ENCODE data around the gene PELI3.
"Not testable (repeated sequence)": the region's sequence is repeated elsewhere in the genome, so short reads cannot be mapped to it uniquely, and the experiment has no call there.

Gene PELI3

GRCh38 chr11:66447012-66447411 is 19.7 kb upstream of the PELI3 start:
- DNase-seq (ENCODE audit: low read depth, low spot score) = no peak

- no peak for DNase-seq (ENCODE audit: low read depth, low spot score)
These were observed 18.2 kb upstream of the PELI3 start for GRCh38 chr11:66448523-66448922.

GRCh38 chr11:66450560-66450959 is 16.1 kb upstream of the PELI3 start:
- no peak for DNase-seq (ENCODE audit: low read depth, low spot score)

GRCh38 chr11:66451663-66452062 is 15.0 kb upstream of the PELI3 start:
- DNase-seq (ENCODE audit: low read depth, low spot score) = no peak

- no peak for DNase-seq (ENCODE audit: low read depth, low spot score)
These were observed 12.5 kb upstream of the PELI3 start for GRCh38 chr11:66454247-66454646.

- no peak for DNase-seq (ENCODE audit: low read depth, low spot score)
These were observed 11.9 kb upstream of the PELI3 start for GRCh38 chr11:66454828-66455227.

- no peak for DNase-seq (ENCODE audit: low read depth, low spot score)
These were observed 8.9 kb upstream of the PELI3 start for GRCh38 chr11:66457826-66458225.

- DNase-seq (ENCODE audit: low read depth, low spot score) = no peak
These were observed 7.4 kb upstream of the PELI3 start for GRCh38 chr11:66459138-66459778.

- DNase-seq (ENCODE audit: low read depth, low spot score) = no peak
These were observed 4.7 kb upstream of the PELI3 start for GRCh38 chr11:66462010-66462409.

GRCh38 chr11:66462911-66463310 is 3.8 kb upstream of the PELI3 start:
- no peak for DNase-seq (ENCODE audit: low read depth, low spot score)

- not testable (repeated sequence) for DNase-seq (ENCODE audit: low read depth, low spot score)
These were observed 2.6 kb upstream of the PELI3 start for GRCh38 chr11:66464116-66464515.

GRCh38 chr11:66464916-66465315 is 1.8 kb upstream of the PELI3 start:
- no peak for DNase-seq (ENCODE audit: low read depth, low spot score)

GRCh38 chr11:66465373-66466224 is 1.1 kb upstream of the PELI3 start:
- DNase-seq (ENCODE audit: low read depth, low spot score) = no peak

- no peak for DNase-seq (ENCODE audit: low read depth, low spot score)
These were observed 442 bp downstream of the PELI3 start for GRCh38 chr11:66467034-66467659.

GRCh38 chr11:66467756-66468155 is 1.1 kb downstream of the PELI3 start:
- no peak for DNase-seq (ENCODE audit: low read depth, low spot score)

GRCh38 chr11:66468691-66469090 is 2.0 kb downstream of the PELI3 start:
- DNase-seq (ENCODE audit: low read depth, low spot score) = no peak

GRCh38 chr11:66469441-66469840 is 2.7 kb downstream of the PELI3 start:
- no peak for DNase-seq (ENCODE audit: low read depth, low spot score)

- DNase-seq (ENCODE audit: low read depth, low spot score) = no peak
These were observed 3.3 kb downstream of the PELI3 start for GRCh38 chr11:66470015-66470414.

GRCh38 chr11:66471142-66471541 is 4.4 kb downstream of the PELI3 start:
- DNase-seq (ENCODE audit: low read depth, low spot score) = no peak

GRCh38 chr11:66472054-66472453 is 5.3 kb downstream of the PELI3 start:
- no peak for DNase-seq (ENCODE audit: low read depth, low spot score)

GRCh38 chr11:66473167-66473566 is 6.5 kb downstream of the PELI3 start:
- no peak for DNase-seq (ENCODE audit: low read depth, low spot score)

- DNase-seq (ENCODE audit: low read depth, low spot score) = no peak
These were observed 7.2 kb downstream of the PELI3 start for GRCh38 chr11:66473608-66474515.

Data from brain pericyte (primary cell).